GM12878 (cell line): ENCODE data around the gene ITGBL1. TPM values are rescaled to one million over a fixed set of nuclear protein-coding genes. Genes with fewer than 3 reads are reported as not detected.

ENCODE experiments used
- ATAC-seq: fragments of 200-7000 bp; cut with Tn5 transposase; 3 replicates; pipeline ENCODE4 v1.9.1; 2020; ENCODE audit warnings: mild to moderate bottlenecking, moderate library complexity
- BruUV-seq: library from RNA; stranded (reverse); fragments of 400-500 nt; replicated peaks from 2 replicates; lab custom pipeline; 2021; lab: Mats Ljungman, UMichigan
- CTCF ChIA-PET: fragments of 300-600 bp; sonication (Branson Sonifier 250); formaldehyde crosslinking; extraction: SDS; loops from one replicate; lab custom pipeline; 2021; ENCODE audit warnings: inconsistent platforms; lab: Yijun Ruan, JAX
- POLR2A ChIA-PET: fragments of 350-600 bp; formaldehyde crosslinking; extraction: SDS; loops from one replicate; lab custom pipeline; 2021; ENCODE audit warnings: inconsistent platforms; lab: Charles Lee
- RAD21 ChIA-PET: fragments of 300-600 bp; sonication (Branson Sonifier 250); formaldehyde crosslinking; loops from one replicate; lab custom pipeline; 2023; ENCODE audit warnings: antibody characterized with exemption; ENCODE audit not compliant: unreplicated experiment; lab: Charles Lee
- SMC1A ChIA-PET: fragments of 300-600 bp; sonication (Branson Sonifier 250); formaldehyde crosslinking; loops from one replicate; lab custom pipeline; 2023; ENCODE audit not compliant: unreplicated experiment, uncharacterized antibody; lab: Charles Lee
- DNase-seq: peaks from one replicate; pipeline ENCODE4 v3.0.0-alpha.2; 2011; ENCODE audit warnings: low read depth, low spot score
- FAIRE-seq: peaks from 3 replicates; lab custom pipeline; 2011; peaks lifted over from hg19 to GRCh38; lab: Jason Lieb, UNC
- H2AFZ ChIP-seq: 2 replicates; pipeline ENCODE4 v1.6.0; 2011; ENCODE audit warnings: low read depth, low read length, control low read depth; ENCODE audit not compliant: control insufficient read depth
- H3K27ac ChIP-seq: 2 replicates; pipeline ENCODE4 v1.5.1; 2011; ENCODE audit warnings: control low read depth; ENCODE audit not compliant: control insufficient read depth, insufficient read depth
- H3K27me3 ChIP-seq, 2 experiments: replicated peaks in 1 of 2; 2 replicates each; pipeline versions ENCODE4 v1.6.0 to v1.6.1; 2011; ENCODE audit warnings: low read length in 1 of 2; ENCODE audit not compliant: control insufficient read depth in 2 of 2, insufficient read depth in 2 of 2
- H3K36me3 ChIP-seq, 2 experiments: 2 replicates each; pipeline ENCODE4 v1.5.1; 2011; ENCODE audit warnings: low read length in 1 of 2; ENCODE audit not compliant: control insufficient read depth in 2 of 2, insufficient read depth in 2 of 2
- H3K4me1 ChIP-seq: 2 replicates; pipeline ENCODE4 v1.6.1; 2011; ENCODE audit warnings: mild to moderate bottlenecking, low read length, moderate library complexity, mixed read lengths; ENCODE audit not compliant: control insufficient read depth, insufficient read depth
- H3K4me2 ChIP-seq: 2 replicates; pipeline ENCODE4 v1.6.0; 2011; ENCODE audit warnings: control low read depth; ENCODE audit not compliant: control insufficient read depth, insufficient read depth
- H3K4me3 ChIP-seq: fragments of 200-600 bp; sonication (generic); 2 replicates; pipeline ENCODE4 v1.5.1; 2016
- H3K79me2 ChIP-seq: 2 replicates; pipeline ENCODE4 v1.6.0; 2011; ENCODE audit warnings: low read length; ENCODE audit not compliant: control insufficient read depth, insufficient read depth
- H3K9ac ChIP-seq: 2 replicates; pipeline ENCODE4 v1.8.0; 2011; ENCODE audit warnings: low read length, control low read depth, mixed read lengths; ENCODE audit not compliant: control insufficient read depth, insufficient read depth
- H3K9me3 ChIP-seq: replicated peaks from 3 replicates; pipeline ENCODE4 v1.5.1; 2011; ENCODE audit warnings: mild to moderate bottlenecking, low read length; ENCODE audit not compliant: control insufficient read depth, insufficient read depth
- H4K20me1 ChIP-seq: 2 replicates; pipeline ENCODE4 v1.6.0; 2011; ENCODE audit not compliant: control insufficient read depth, insufficient read depth
- CBX5 ChIP-seq: sonication (generic); IDR thresholded peaks from 2 replicates; pipeline ENCODE4 v1.6.1; 2016; ENCODE audit warnings: low read depth, moderate library complexity, mild to moderate bottlenecking, inconsistent platforms
- RAD21 ChIP-seq: IDR thresholded peaks from 2 replicates; pipeline ENCODE4 v1.6.1; 2011; ENCODE audit warnings: mild to moderate bottlenecking, low read depth, low read length, moderate library complexity; ENCODE audit not compliant: insufficient read depth
- SMC3 ChIP-seq: IDR thresholded peaks from 2 replicates; pipeline ENCODE4 v1.6.1; 2011; ENCODE audit warnings: low read length, improper control_type of control experiment, borderline replicate concordance
- WGBS: methylation state at CpG from one replicate; pipeline ENCODE4 v1.1.6; 2016; ENCODE audit warnings: low lambda C conversion rate; ENCODE audit not compliant: insufficient replicate concordance, insufficient coverage; ENCODE audit errors: missing lambda C conversion rate; 5-methylcytosine and 5-hydroxymethylcytosine counted together
- in situ Hi-C: fragments of 300-500 bp; cut with MboI; formaldehyde crosslinking; loops from 9 replicates; pipeline ENCODE4 v1.14.3; 2018; ENCODE audit warnings: mixed read lengths
- intact Hi-C: fragments of 100-400 bp; cut with micrococcal nuclease; formaldehyde crosslinking; loops from one replicate; pipeline ENCODE4 v1.14.2; 2022; ENCODE audit not compliant: unreplicated experiment
- polyA plus RNA-seq, 11 experiments: library from polyadenylated mRNA; depleted of rRNA in 4 of 11; unstranded in 6 of 11; stranded (reverse) in 5 of 11; fragments of >200 nt; fragmentation: Nextera tagmentation in 4 of 11; fragmentation: Illumina TruSeq in 1 of 11; extraction: Ambion mirVana in 4 of 11; extraction: Trizol in 1 of 11; gene quantifications; 1 replicate in 1 of 11; 2 replicates in 10 of 11; pipeline versions ENCODE4 v1.2.1 to v1.2.3, GENCODE V29; 2011 to 2016; ENCODE audit warnings: inconsistent platforms in 2 of 11, missing spikeins in 2 of 11, low read depth in 1 of 11
- total RNA-seq, 4 experiments: library from RNA; depleted of rRNA in 3 of 4; stranded (reverse); fragments of >200 nt in 3 of 4; fragmentation: Illumina TruSeq in 1 of 4; extraction: Trizol in 1 of 4; gene quantifications; 2 replicates each; pipeline versions ENCODE4 v1.2.1 to v1.2.3, GENCODE V29; 2013 to 2021
- TF ChIP-seq, protein P1 (sequence below), 3 experiments: IDR thresholded peaks in 2 of 3; conservative IDR thresholded peaks in 1 of 3; 2 replicates each; pipeline ENCODE4 v1.5.1; 2011; ENCODE audit warnings: low read depth in 3 of 3, low read length in 3 of 3, mild to moderate bottlenecking in 3 of 3, control low read depth in 2 of 3, moderate library complexity in 2 of 3, inconsistent platforms in 1 of 3, mixed read lengths in 1 of 3; ENCODE audit not compliant: control insufficient read depth in 2 of 3, insufficient read depth in 1 of 3; ENCODE audit errors: extremely low read depth in 1 of 3

The ITGBL1 gene
- total and polyA plus RNA-seq, 10 of the 15 experiments (the other 5 are each of a cell fraction or from before 2014, with no cell fraction given): 0.17 to 2.8 (median 0.28) TPM; not detected in 3

DNA sequence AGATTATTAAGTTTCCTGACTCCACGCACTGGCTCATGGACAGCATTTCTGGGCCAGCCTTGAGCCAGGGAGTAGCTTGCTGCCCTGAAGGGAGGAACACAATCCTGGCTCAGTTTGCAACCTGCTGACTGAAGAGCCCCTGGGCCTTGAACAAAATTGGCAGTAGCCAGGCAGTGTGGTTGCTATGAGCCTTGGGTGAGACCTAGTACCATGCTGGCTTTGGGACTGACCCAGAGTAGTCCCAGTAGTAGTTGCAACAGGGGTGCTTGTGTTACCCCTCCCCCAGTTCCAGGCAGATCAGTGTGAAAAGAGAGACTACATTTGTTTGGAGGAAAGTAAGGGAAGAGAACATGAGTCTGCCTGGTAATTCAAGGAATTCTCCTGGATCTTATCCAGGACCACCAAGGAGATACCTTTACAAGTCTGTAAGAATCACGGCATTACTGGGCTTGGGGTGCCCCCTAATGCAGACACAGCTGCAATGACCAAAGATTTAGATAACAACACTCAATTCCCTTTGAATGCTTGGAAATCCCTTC is 22.0 kb downstream of the ITGBL1 start:
- DNase-seq: no peak
- ChIA-PET POLR2A (no interaction called here), RAD21 (interaction anchor here (1.6 kb wide), 1 partner anchor 329 kb away, joined by 5 read pairs; no protein-coding TSS in a partner anchor), CTCF (interaction anchor here (2.6 kb wide), 1 partner anchor 330 kb away, joined by 9 read pairs; no protein-coding TSS in a partner anchor), SMC1A (interaction anchor here (1.4 kb wide), 1 partner anchor 330 kb away, joined by 6 read pairs; no protein-coding TSS in a partner anchor)
- no peak overlapping the region for H3K9ac ChIP-seq
- H3K4me2 ChIP-seq: no peak overlapping the region
- intact Hi-C loops: loop anchor here (2.0 kb wide), 1 partner anchor 330 kb away; no protein-coding TSS in a partner anchor
- H3K9me3 ChIP-seq: no peaks in the 10 kb centered on the region
- no peak overlapping the region for H3K27ac ChIP-seq
- no peaks in the 10 kb centered on the region for H3K27me3 ChIP-seq
- TF ChIP-seq, protein P1, sequence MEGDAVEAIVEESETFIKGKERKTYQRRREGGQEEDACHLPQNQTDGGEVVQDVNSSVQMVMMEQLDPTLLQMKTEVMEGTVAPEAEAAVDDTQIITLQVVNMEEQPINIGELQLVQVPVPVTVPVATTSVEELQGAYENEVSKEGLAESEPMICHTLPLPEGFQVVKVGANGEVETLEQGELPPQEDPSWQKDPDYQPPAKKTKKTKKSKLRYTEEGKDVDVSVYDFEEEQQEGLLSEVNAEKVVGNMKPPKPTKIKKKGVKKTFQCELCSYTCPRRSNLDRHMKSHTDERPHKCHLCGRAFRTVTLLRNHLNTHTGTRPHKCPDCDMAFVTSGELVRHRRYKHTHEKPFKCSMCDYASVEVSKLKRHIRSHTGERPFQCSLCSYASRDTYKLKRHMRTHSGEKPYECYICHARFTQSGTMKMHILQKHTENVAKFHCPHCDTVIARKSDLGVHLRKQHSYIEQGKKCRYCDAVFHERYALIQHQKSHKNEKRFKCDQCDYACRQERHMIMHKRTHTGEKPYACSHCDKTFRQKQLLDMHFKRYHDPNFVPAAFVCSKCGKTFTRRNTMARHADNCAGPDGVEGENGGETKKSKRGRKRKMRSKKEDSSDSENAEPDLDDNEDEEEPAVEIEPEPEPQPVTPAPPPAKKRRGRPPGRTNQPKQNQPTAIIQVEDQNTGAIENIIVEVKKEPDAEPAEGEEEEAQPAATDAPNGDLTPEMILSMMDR (IDR thresholded peaks at IDR 0.05 in 2 of 3, conservative IDR thresholded peaks at IDR 0.05 in 1 of 3; ENCODE audit: control insufficient read depth in 2 of 3, extremely low read depth in 1 of 3, insufficient read depth in 1 of 3, low read depth in 3 of 3, low read length in 3 of 3): peak in 2 of 3 experiments; percentile 15 to 34; a peak in 2 of 6 replicates
- TF ChIP-seq CBX5 (no peak), SMC3 (peak; percentile 25; the same call in 1 of the 2 replicates), RAD21 (peak; percentile 48)
- no peak overlapping the region for H2AFZ ChIP-seq
- in situ Hi-C loops: no loop called here
- BruUV-seq: no TSS peak
- H3K4me3 ChIP-seq: no peak overlapping the region
- no peaks in the 10 kb centered on the region for H3K79me2 ChIP-seq
- no peaks in the 10 kb centered on the region for H3K36me3 ChIP-seq
- no peaks in the 10 kb centered on the region for H4K20me1 ChIP-seq
- FAIRE-seq: no peak
- 25% methylated on average over 2 of the region's 2 CpGs for WGBS
- no peaks in the 10 kb centered on the region for H3K4me1 ChIP-seq
- no peak for ATAC-seq
